ENCODE results near the gene PRKAB2.
"Not testable (repeated sequence)": the region's sequence is repeated elsewhere in the genome, so short reads cannot be mapped to it uniquely, and the experiment has no call there.

Gene PRKAB2

GRCh38 chr1:147115496-147115895 lies 56.8 kb downstream of the PRKAB2 start:
- Mint-ChIP-seq H3K27ac (ENCODE audit: low read depth) (no peak overlapping the region), H3K9me3 (no peaks in the 10 kb centered on the region), H3K4me3 (no peak overlapping the region), H3K27me3 (peaks cover 26% of the 10 kb centered on the region), H3K4me1 (no peaks in the 10 kb centered on the region), H3K36me3 (ENCODE audit: insufficient read depth) (no peaks in the 10 kb centered on the region)
- no peak for ATAC-seq (replicated peaks; ENCODE audit: extremely low read depth, poor library complexity, severe bottlenecking)
- no peak for DNase-seq (ENCODE audit: low spot score in 2 of 2)

DNA sequence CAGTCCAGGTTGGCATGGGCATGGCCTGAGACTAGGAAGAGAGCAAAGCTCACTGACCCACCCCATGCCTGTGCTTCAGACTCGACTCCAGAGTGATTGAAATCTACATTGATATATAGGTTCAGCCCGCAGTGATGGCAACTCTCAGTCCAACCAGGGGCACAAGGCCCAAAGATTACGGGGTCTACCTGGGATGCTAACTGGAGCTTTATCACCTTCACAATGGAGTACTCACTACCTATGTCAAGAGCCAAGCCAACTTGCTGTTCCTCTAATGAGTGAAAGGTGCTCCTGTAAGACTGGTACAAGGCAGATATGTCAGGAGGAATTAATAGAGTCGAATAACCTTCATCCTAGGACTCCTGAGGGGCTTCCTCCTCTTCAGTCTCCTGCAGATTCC lies 57.2 kb downstream of the PRKAB2 start:
- peaks cover 27% of the 10 kb centered on the region for H3K27me3 Mint-ChIP-seq
- not testable (repeated sequence) for H3K9me3 Mint-ChIP-seq; H3K4me3 Mint-ChIP-seq; DNase-seq (ENCODE audit: low spot score in 2 of 2); H3K4me1 Mint-ChIP-seq; H3K36me3 Mint-ChIP-seq (ENCODE audit: insufficient read depth); ATAC-seq (replicated peaks; ENCODE audit: extremely low read depth, poor library complexity, severe bottlenecking); H3K27ac Mint-ChIP-seq (ENCODE audit: low read depth)

DNA sequence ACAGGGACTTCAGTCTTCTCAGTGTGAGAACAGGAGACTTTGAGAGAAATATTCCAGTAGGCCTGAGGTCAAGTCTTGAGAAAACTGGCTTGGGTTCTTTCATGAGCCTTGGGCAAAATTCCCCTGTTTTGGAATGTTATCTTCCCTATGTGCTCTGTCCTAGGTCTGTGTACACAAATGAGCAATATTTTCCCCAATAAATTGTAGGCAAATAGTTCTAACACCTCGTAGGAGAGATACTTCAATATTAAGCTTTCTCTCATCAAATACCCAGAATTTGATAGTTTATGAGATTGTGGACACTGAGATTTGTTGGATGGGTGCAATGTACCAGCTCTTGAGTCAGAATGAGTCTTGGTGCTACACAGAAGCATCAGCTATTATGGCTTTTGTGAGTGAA lies 57.9 kb downstream of the PRKAB2 start:
- H3K4me1 Mint-ChIP-seq; H3K36me3 Mint-ChIP-seq (ENCODE audit: insufficient read depth); DNase-seq (ENCODE audit: low spot score in 2 of 2); ATAC-seq (replicated peaks; ENCODE audit: extremely low read depth, poor library complexity, severe bottlenecking); H3K4me3 Mint-ChIP-seq; H3K27ac Mint-ChIP-seq (ENCODE audit: low read depth); H3K9me3 Mint-ChIP-seq: not testable (repeated sequence)
- H3K27me3 Mint-ChIP-seq = peaks cover 27% of the 10 kb centered on the region

GRCh38 chr1:147111381-147112130 lies 60.7 kb downstream of the PRKAB2 start:
- H3K27me3 Mint-ChIP-seq = peaks cover 25% of the 10 kb centered on the region
- H3K4me1 Mint-ChIP-seq = no peaks in the 10 kb centered on the region
- no peak for ATAC-seq (replicated peaks; ENCODE audit: extremely low read depth, poor library complexity, severe bottlenecking)
- no peaks in the 10 kb centered on the region for H3K36me3 Mint-ChIP-seq (ENCODE audit: insufficient read depth)
- no peak overlapping the region for H3K27ac Mint-ChIP-seq (ENCODE audit: low read depth)
- no peak overlapping the region for H3K4me3 Mint-ChIP-seq
- no peaks in the 10 kb centered on the region for H3K9me3 Mint-ChIP-seq
- DNase-seq (ENCODE audit: low spot score in 2 of 2) = no peak

DNA sequence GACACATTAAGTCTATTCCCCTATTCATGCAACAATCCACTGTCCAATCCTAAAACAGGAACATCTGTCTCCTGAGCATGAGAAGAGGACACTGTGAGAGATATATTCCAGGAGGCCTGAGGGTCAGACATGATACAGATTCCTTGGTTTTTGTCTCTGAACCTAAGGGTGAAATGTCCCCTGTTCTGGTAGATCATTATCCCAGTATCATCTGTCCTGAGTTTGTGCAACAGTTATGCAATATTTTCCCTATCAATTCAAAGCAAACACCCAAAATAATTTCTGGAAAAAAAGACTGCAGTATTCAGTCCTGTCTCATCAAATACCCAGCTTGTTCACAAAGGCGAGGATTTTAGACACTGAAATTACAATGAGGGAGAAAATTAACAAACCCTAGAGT lies 61.4 kb downstream of the PRKAB2 start:
- ATAC-seq (replicated peaks; ENCODE audit: extremely low read depth, poor library complexity, severe bottlenecking) (no peak), DNase-seq (ENCODE audit: low spot score in 2 of 2) (no peak)
- peaks cover 30% of the 10 kb centered on the region for H3K27me3 Mint-ChIP-seq
- no peaks in the 10 kb centered on the region for H3K9me3 Mint-ChIP-seq
- no peak overlapping the region for H3K4me3 Mint-ChIP-seq
- no peaks in the 10 kb centered on the region for H3K4me1 Mint-ChIP-seq
- no peak overlapping the region for H3K27ac Mint-ChIP-seq (ENCODE audit: low read depth)
- no peaks in the 10 kb centered on the region for H3K36me3 Mint-ChIP-seq (ENCODE audit: insufficient read depth)

DNA sequence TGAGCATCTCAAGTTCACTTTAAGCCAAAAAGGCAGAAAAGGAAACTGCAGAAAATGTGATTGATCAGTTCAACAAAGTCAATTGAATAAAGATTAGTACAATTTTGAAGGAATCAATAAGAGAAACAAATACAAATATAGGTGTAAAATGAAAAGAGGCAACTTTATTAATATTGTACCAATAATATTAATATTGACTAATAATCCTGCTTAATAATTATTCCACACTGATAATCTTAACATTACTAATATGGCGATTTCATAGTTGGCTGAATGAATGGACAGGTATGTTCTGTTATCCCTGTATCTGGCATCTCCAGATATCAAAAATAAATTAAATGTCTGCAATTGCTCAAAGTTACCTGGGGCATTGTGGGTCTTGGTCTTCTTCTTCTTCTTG lies 61.8 kb downstream of the PRKAB2 start:
- no peak for DNase-seq (ENCODE audit: low spot score in 2 of 2)
- Mint-ChIP-seq H3K36me3 (ENCODE audit: insufficient read depth) (no peaks in the 10 kb centered on the region), H3K27me3 (peaks cover 33% of the 10 kb centered on the region), H3K27ac (ENCODE audit: low read depth) (no peak overlapping the region), H3K4me1 (no peaks in the 10 kb centered on the region), H3K9me3 (no peaks in the 10 kb centered on the region), H3K4me3 (no peak overlapping the region)
- no peak for ATAC-seq (replicated peaks; ENCODE audit: extremely low read depth, poor library complexity, severe bottlenecking)

- ATAC-seq (replicated peaks; ENCODE audit: extremely low read depth, poor library complexity, severe bottlenecking) (no peak), DNase-seq (ENCODE audit: low spot score in 2 of 2) (no peak)
- peaks cover 33% of the 10 kb centered on the region for H3K27me3 Mint-ChIP-seq
- H3K4me3 Mint-ChIP-seq = no peak overlapping the region
- H3K36me3 Mint-ChIP-seq (ENCODE audit: insufficient read depth) = no peaks in the 10 kb centered on the region
- no peaks in the 10 kb centered on the region for H3K9me3 Mint-ChIP-seq
- H3K27ac Mint-ChIP-seq (ENCODE audit: low read depth) = no peak overlapping the region
- H3K4me1 Mint-ChIP-seq = no peaks in the 10 kb centered on the region
Measured at GRCh38 chr1:147109762-147110161, 62.5 kb downstream of the PRKAB2 start.

DNA sequence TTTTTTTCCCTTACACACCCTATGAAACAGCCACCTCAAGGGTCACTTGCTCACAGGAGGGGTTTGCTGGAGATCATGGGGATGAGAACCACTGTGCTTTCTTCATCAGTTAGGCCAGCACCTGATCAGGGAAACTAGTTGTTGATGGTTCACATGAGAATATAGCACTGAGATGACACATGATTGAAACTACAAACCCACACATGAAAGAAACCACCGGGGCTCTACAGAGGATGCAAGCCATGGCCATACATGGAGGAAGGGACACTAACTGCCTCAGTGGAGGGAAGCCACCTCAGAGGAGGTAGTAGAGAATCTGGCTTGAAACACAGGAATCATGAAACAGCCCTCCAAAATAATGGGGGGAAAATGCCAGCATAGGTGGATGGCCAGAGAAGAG lies 63.2 kb downstream of the PRKAB2 start:
- Mint-ChIP-seq H3K27ac (ENCODE audit: low read depth) (no peak overlapping the region), H3K27me3 (peaks cover 33% of the 10 kb centered on the region), H3K36me3 (ENCODE audit: insufficient read depth) (no peaks in the 10 kb centered on the region), H3K4me1 (no peaks in the 10 kb centered on the region), H3K4me3 (no peak overlapping the region), H3K9me3 (no peaks in the 10 kb centered on the region)
- no peak for ATAC-seq (replicated peaks; ENCODE audit: extremely low read depth, poor library complexity, severe bottlenecking)
- DNase-seq (ENCODE audit: low spot score in 2 of 2) = no peak

DNA sequence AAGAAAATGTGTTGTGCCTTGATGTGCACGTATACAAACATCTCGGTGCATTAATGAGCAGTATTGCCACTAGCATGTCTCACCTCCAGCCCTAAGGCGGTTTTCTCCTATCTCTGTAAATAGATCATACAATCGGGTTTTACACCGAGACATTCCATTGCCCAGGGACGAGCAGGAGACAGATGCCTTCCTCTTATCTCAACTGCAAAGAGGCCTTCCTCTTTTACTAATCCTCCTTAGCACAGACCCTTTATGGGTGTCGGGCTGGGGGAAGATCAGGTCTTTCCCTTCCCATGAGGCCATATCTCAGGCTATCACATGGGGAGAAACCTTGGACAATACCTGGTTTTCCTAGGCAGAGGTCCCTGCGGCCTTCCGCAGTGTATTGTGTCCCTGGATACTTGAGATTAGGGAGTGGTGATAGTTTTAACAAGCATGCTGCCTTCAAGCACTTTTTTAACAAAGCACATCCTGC lies 65.8 kb downstream of the PRKAB2 start:
- not testable (repeated sequence) for H3K9me3 Mint-ChIP-seq; DNase-seq (ENCODE audit: low spot score in 2 of 2); H3K27ac Mint-ChIP-seq (ENCODE audit: low read depth); ATAC-seq (replicated peaks; ENCODE audit: extremely low read depth, poor library complexity, severe bottlenecking); H3K4me3 Mint-ChIP-seq; H3K4me1 Mint-ChIP-seq; H3K36me3 Mint-ChIP-seq (ENCODE audit: insufficient read depth)
- H3K27me3 Mint-ChIP-seq = peaks cover 33% of the 10 kb centered on the region

- Mint-ChIP-seq H3K4me3 (no peak overlapping the region), H3K36me3 (ENCODE audit: insufficient read depth) (no peaks in the 10 kb centered on the region), H3K27me3 (peaks cover 33% of the 10 kb centered on the region)
Measured at GRCh38 chr1:147105909-147106308, 66.4 kb downstream of the PRKAB2 start.

More at GRCh38 chr1:147105909-147106308, 66.4 kb downstream of the PRKAB2 start:
- ATAC-seq (replicated peaks; ENCODE audit: extremely low read depth, poor library complexity, severe bottlenecking) = no peak
- no peaks in the 10 kb centered on the region for H3K4me1 Mint-ChIP-seq
- no peaks in the 10 kb centered on the region for H3K9me3 Mint-ChIP-seq
- DNase-seq (ENCODE audit: low spot score in 2 of 2) = no peak
- no peak overlapping the region for H3K27ac Mint-ChIP-seq (ENCODE audit: low read depth)

All from central memory CD8-positive, alpha-beta T cell (primary cell).